Measurements from ENCODE around the gene LENG8. TPM values are rescaled to one million over a fixed set of nuclear protein-coding genes. Genes with fewer than 3 reads are reported as not detected.

Gene LENG8
- total and polyA plus RNA-seq, 2 of the 13 experiments (the other 11 are each of a cell fraction or from before 2014, with no cell fraction given) = 14.3 to 41.9 TPM

GRCh38 chr19:54489341-54489740, 40.3 kb downstream of the LENG8 start (continued):
- TF ChIP-seq ZNF549 (CRISPR knock-in tag; IDR thresholded peaks at IDR 0.05) = no peak
- TF ChIP-seq CERS6 (CRISPR knock-in tag; IDR thresholded peaks at IDR 0.05) = no peak
- no peak for TF ChIP-seq ZBTB7B (CRISPR knock-in tag; IDR thresholded peaks at IDR 0.05)
- TF ChIP-seq ZNF615 (CRISPR knock-in tag; IDR thresholded peaks at IDR 0.05; ENCODE audit: borderline replicate concordance) = no peak

GRCh38 chr19:54489766-54490165, 40.8 kb downstream of the LENG8 start:
- no peaks in the 10 kb centered on the region for H3K9me3 ChIP-seq (ENCODE audit: low read length)
- intact Hi-C loops (cut with micrococcal nuclease; ENCODE audit: unreplicated experiment) = no loop called here
- DNase-seq (ENCODE audit: low spot score) (no peak), FAIRE-seq (no peak), ATAC-seq (no peak)
- no peak overlapping the region for H3K4me3 ChIP-seq (replicated peaks in 1 of 3; ENCODE audit: insufficient read depth in 1 of 3, low read depth in 2 of 3, low read length in 3 of 3)
- no peaks in the 10 kb centered on the region for H3K36me3 ChIP-seq (replicated peaks in 1 of 2; ENCODE audit: control insufficient read depth in 1 of 2, insufficient read depth in 2 of 2, low read length in 2 of 2)
- H3K4me2 ChIP-seq (ENCODE audit: low read depth, low read length) = no peak overlapping the region
- H3K9ac ChIP-seq (ENCODE audit: insufficient read depth, low read depth, low read length) = no peak overlapping the region
- H2AFZ ChIP-seq (ENCODE audit: low read length) = no peak overlapping the region
- 15% methylated on average over 9 of the region's 9 CpGs for WGBS (ENCODE audit: low lambda C conversion rate)
- H4K20me1 ChIP-seq (ENCODE audit: insufficient read depth, low read length) = no peaks in the 10 kb centered on the region
- no TSS peak for BruUV-seq (replicated peaks)
- no peaks in the 10 kb centered on the region for H3K79me2 ChIP-seq (ENCODE audit: insufficient read depth, low read length)
- CTCF ChIA-PET (ENCODE audit: low intra/inter-chr PET ratio, low total read pairs) = no interaction called here
- H3K27ac ChIP-seq (ENCODE audit: extremely low read length, insufficient read depth, low read length) = no peak overlapping the region
- H3K27me3 ChIP-seq (ENCODE audit: control insufficient read depth in 1 of 2, insufficient read depth in 2 of 2, low read length in 2 of 2) = peaks cover 2 to 20% of the 10 kb centered on the region in 2 experiments; a peak in 4 of 5 replicates
- H3K4me1 ChIP-seq (ENCODE audit: insufficient read depth, low read length) = no peaks in the 10 kb centered on the region
- POLR2A ChIA-PET = no interaction called here
- no peak for TF ChIP-seq ZBTB34 (CRISPR knock-in tag; IDR thresholded peaks at IDR 0.05)
- TF ChIP-seq HMGA1 (CRISPR knock-in tag; conservative IDR thresholded peaks at IDR 0.05) = no peak
- TF ChIP-seq MAFF (IDR thresholded peaks at IDR 0.05; ENCODE audit: low read depth, low read length) = no peak
- TF ChIP-seq NR3C1 (CRISPR knock-in tag; IDR thresholded peaks at IDR 0.05) = no peak
- TF ChIP-seq ZGPAT (CRISPR knock-in tag; IDR thresholded peaks at IDR 0.05) = no peak
- no peak for TF ChIP-seq DZIP1 (CRISPR knock-in tag; IDR thresholded peaks at IDR 0.05)
- in situ Hi-C loops (cut with HindIII; ENCODE audit: extremely low pct_ligation_motif_present, low pct_unique_long_range_greater_than_20kb) = no loop called here

All from HepG2 (cell line).